ENCODE results near the gene MORN1. TPM values are rescaled to one million over a fixed set of nuclear protein-coding genes. Genes with fewer than 3 reads are reported as not detected.

Gene MORN1
- total and polyA plus RNA-seq, 2 of the 8 experiments (the other 6 are each of a cell fraction or from before 2014, with no cell fraction given), result 5.0 to 9.1 TPM

DNA sequence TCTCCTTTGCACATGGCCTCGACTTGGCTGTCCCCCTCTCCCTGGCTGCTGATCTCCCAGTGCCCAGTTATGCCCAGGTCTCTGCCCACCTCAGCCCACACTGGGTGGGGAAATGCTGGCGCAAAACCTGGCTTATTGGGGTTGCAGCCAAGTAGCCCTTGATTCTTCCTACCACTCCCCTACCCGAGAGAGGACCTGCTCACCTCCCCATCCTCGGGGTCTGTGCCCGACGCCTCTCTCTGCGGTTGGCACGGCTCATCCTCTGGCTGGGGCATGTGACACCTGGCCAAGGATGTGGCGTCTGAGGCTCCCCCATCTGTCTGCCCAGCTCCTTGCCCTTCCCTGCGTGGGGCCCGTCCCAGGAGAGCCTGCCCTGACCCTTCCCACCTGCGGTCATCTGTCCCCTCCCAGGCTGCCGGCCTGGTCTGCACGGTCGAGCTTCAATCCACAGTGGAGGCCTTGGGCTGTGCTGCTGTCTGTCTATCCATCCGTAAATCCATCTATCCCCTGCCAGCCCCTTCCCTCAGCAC is 27.5 kb upstream of the MORN1 start:
- H3K9me3 ChIP-seq (ENCODE audit: insufficient read depth in 2 of 2, low read depth in 1 of 2, low read length in 1 of 2), result no peaks in the 10 kb centered on the region
- no peak overlapping the region for H3K23ac ChIP-seq (ENCODE audit: insufficient read length)
- DNase-seq (ENCODE audit: low read depth in 1 of 2, low spot score in 2 of 2) (no peak), FAIRE-seq (no peak)
- peaks cover 0 to 4% (median 4%) of the 10 kb centered on the region in 4 experiments; a peak in 5 of 7 replicates for H3K4me1 ChIP-seq (replicated peaks in 1 of 4; ENCODE audit: control insufficient read depth in 3 of 4, insufficient read depth in 4 of 4, low read length in 3 of 4)
- H3K27ac ChIP-seq (ENCODE audit: low read depth, low read length), result no peak overlapping the region
- no peak overlapping the region for H3K4ac ChIP-seq (replicated peaks; ENCODE audit: insufficient read length, low read depth, low read length)
- H4K8ac ChIP-seq (ENCODE audit: extremely low read depth, insufficient read depth, low read length), result no peak overlapping the region; the same call in 1 of the 2 replicates
- H3K4me2 ChIP-seq (ENCODE audit: insufficient read depth in 1 of 2, low read depth in 2 of 2, low read length in 2 of 2), result no peak overlapping the region
- no peak overlapping the region for H2BK5ac ChIP-seq (ENCODE audit: low read depth, low read length)
- H4K20me1 ChIP-seq (replicated peaks in 1 of 2; ENCODE audit: control insufficient read depth in 1 of 2, insufficient read depth in 2 of 2, low read length in 2 of 2), result peaks cover 0 to 4% of the 10 kb centered on the region in 2 experiments
- H3K18ac ChIP-seq (ENCODE audit: extremely low read depth, low read length), result no peak overlapping the region
- CTCF ChIA-PET (ENCODE audit: partially characterized antibody), result interaction anchor here (1.8 to 6.6 kb wide), 3 partner anchors 12 to 1006 kb away, joined by 4 to 48 read pairs (median 5); no protein-coding TSS in a partner anchor
- no peaks in the 10 kb centered on the region for H3K79me2 ChIP-seq (ENCODE audit: control insufficient read depth in 1 of 2, insufficient read depth in 2 of 2, low read length in 2 of 2)
- peak overlapping the region; percentile 40; the same call in 1 of the 2 replicates for H2AK5ac ChIP-seq (ENCODE audit: low read depth, low read length)
- H3K9ac ChIP-seq (replicated peaks in 1 of 4; ENCODE audit: extremely low read depth in 1 of 4, low read depth in 3 of 4, low read length in 3 of 4), result no peak overlapping the region
- no peak overlapping the region for H2BK20ac ChIP-seq (ENCODE audit: low read length)
- TF ChIP-seq SP4 (IDR thresholded peaks at IDR 0.05; ENCODE audit: low read length) (no peak), KDM1A (IDR thresholded peaks at IDR 0.05; ENCODE audit: borderline replicate concordance, low read length) (no peak), POLR2AphosphoS5 (IDR thresholded peaks at IDR 0.05; ENCODE audit: low read depth, low read length) (no peak), TAF1 (IDR thresholded peaks at IDR 0.05; ENCODE audit: low read depth, low read length) (no peak), RXRA (IDR thresholded peaks at IDR 0.05; ENCODE audit: insufficient read depth, low read depth, low read length) (no peak)
- H2BK15ac ChIP-seq (ENCODE audit: low read length), result no peak overlapping the region
- H2BK120ac ChIP-seq (replicated peaks; ENCODE audit: low read depth, low read length), result no peak overlapping the region
- H3K79me1 ChIP-seq (ENCODE audit: low read depth, low read length), result no peaks in the 10 kb centered on the region
- 74% methylated on average over 12 of the region's 16 CpGs; no CpG with 5 or more reads in 1 of the 2 experiments for whole genome bisulfite sequencing, 2 experiments (ENCODE audit: extremely low coverage in 1 of 2, insufficient coverage in 1 of 2, insufficient read length in 1 of 2, insufficient replicate concordance in 2 of 2, low coverage in 1 of 2, low lambda C conversion rate in 2 of 2, missing lambda C conversion rate in 1 of 2)
- no peak overlapping the region for H2AFZ ChIP-seq (ENCODE audit: low read length)
- no peak overlapping the region for H3K14ac ChIP-seq (ENCODE audit: insufficient read length)
- no peak overlapping the region for H2BK12ac ChIP-seq (ENCODE audit: low read depth, low read length)
- H4K5ac ChIP-seq (ENCODE audit: insufficient read length, low read depth, low read length), result no peak overlapping the region
- H3K27me3 ChIP-seq (replicated peaks in 1 of 4; ENCODE audit: control insufficient read depth in 3 of 4, extremely low read depth in 1 of 4, insufficient read depth in 3 of 4, low read length in 3 of 4), result peaks cover 0 to 2% (median 0%) of the 10 kb centered on the region in 4 experiments; a peak in 2 of 7 replicates
- no peak overlapping the region for H3K56ac ChIP-seq (replicated peaks; ENCODE audit: insufficient read length, low read depth, low read length)
- POLR2A ChIA-PET (ENCODE audit: partially characterized antibody), result interaction anchor here (1.2 kb wide), 1 partner anchor 34 kb away, joined by 3 read pairs; no protein-coding TSS in a partner anchor
- no peak overlapping the region for H4K91ac ChIP-seq (replicated peaks; ENCODE audit: insufficient read length, low read length)
- no peak overlapping the region for H3K4me3 ChIP-seq (ENCODE audit: extremely low read depth in 1 of 4, insufficient read depth in 2 of 4, low read depth in 3 of 4, low read length in 4 of 4)
- 0 out of 2 replicates have a peak, but pooled peaks cover under 1% of the 10 kb centered on the region for H3K23me2 ChIP-seq (ENCODE audit: low read depth, low read length)
- no peaks in the 10 kb centered on the region for H3K36me3 ChIP-seq (ENCODE audit: control insufficient read depth in 2 of 4, insufficient read depth in 4 of 4, low read length in 3 of 4)

Data from H1 (cell line).